Mesendoderm (in vitro differentiated cells): ENCODE data around the gene LNPK.

Source experiments
- DNase-seq: peaks from one replicate; pipeline ENCODE4 v3.0.0; 2013
- H2AK5ac ChIP-seq: 2 replicates; pipeline ENCODE4 v1.6.1; 2013; ENCODE audit warnings: low read length, inconsistent platforms
- H2BK120ac ChIP-seq: 2 replicates; pipeline ENCODE4 v1.6.1; 2013; ENCODE audit warnings: low read depth, mild to moderate bottlenecking, low read length, moderate library complexity, mixed read lengths
- H2BK15ac ChIP-seq: replicated peaks from 2 replicates; pipeline ENCODE4 v1.6.1; 2013; ENCODE audit warnings: low read depth, mild to moderate bottlenecking, moderate library complexity
- H2BK5ac ChIP-seq: 2 replicates; pipeline ENCODE4 v1.6.1; 2013; ENCODE audit warnings: low read length, inconsistent platforms
- H3K18ac ChIP-seq: 2 replicates; pipeline ENCODE4 v1.6.1; 2013; ENCODE audit warnings: mild to moderate bottlenecking, low read length, mixed read lengths
- H3K23ac ChIP-seq: one replicate; pipeline ENCODE4 v1.6.1; 2013; ENCODE audit warnings: low read length
- H3K27ac ChIP-seq: 2 replicates; pipeline ENCODE4 v1.5.1; 2013; ENCODE audit warnings: low read depth, mild to moderate bottlenecking, inconsistent platforms, low read length, moderate library complexity
- H3K27me3 ChIP-seq: 2 replicates; pipeline ENCODE4 v1.6.1; 2013; ENCODE audit warnings: low read length, control low read depth, mild to moderate bottlenecking, inconsistent platforms; ENCODE audit not compliant: insufficient read depth, poor library complexity
- H3K36me3 ChIP-seq: 2 replicates; pipeline ENCODE4 v1.6.1; 2013; ENCODE audit warnings: low read length, inconsistent platforms; ENCODE audit not compliant: control insufficient read depth, insufficient read depth
- H3K4ac ChIP-seq: one replicate; pipeline ENCODE4 v1.6.1; 2013; ENCODE audit warnings: low read depth, mild to moderate bottlenecking, low read length, moderate library complexity
- H3K4me1 ChIP-seq: 2 replicates; pipeline ENCODE4 v1.6.1; 2013; ENCODE audit warnings: low read depth, low read length, inconsistent platforms; ENCODE audit not compliant: control insufficient read depth
- H3K4me2 ChIP-seq: 2 replicates; pipeline ENCODE4 v1.6.1; 2013; ENCODE audit warnings: low read length
- H3K4me3 ChIP-seq: 2 replicates; pipeline ENCODE4 v1.5.1; 2013; ENCODE audit warnings: mild to moderate bottlenecking, low read length
- H3K56ac ChIP-seq: one replicate; pipeline ENCODE4 v1.6.1; 2013; ENCODE audit warnings: low read length
- H3K79me1 ChIP-seq: 2 replicates; pipeline ENCODE4 v1.6.1; 2013; ENCODE audit warnings: low read length, inconsistent platforms
- H3K79me2 ChIP-seq: 2 replicates; pipeline ENCODE4 v1.6.1; 2013; ENCODE audit warnings: mild to moderate bottlenecking, low read length; ENCODE audit not compliant: control insufficient read depth, insufficient read depth
- H3K9ac ChIP-seq: 2 replicates; pipeline ENCODE4 v1.6.1; 2013; ENCODE audit warnings: low read length, inconsistent platforms
- H4K5ac ChIP-seq: one replicate; pipeline ENCODE4 v1.6.1; 2013; ENCODE audit warnings: low read length
- H4K8ac ChIP-seq: one replicate; pipeline ENCODE4 v1.6.1; 2013; ENCODE audit warnings: low read depth, mild to moderate bottlenecking, control low read depth, low read length, moderate library complexity
- WGBS: extraction: QIAGEN DNeasy Blood & Tissue Kit; methylation state at CpG from one replicate; pipeline ENCODE4 v1.1.7; 2013; ENCODE audit warnings: low lambda C conversion rate, missing lambda C conversion rate; ENCODE audit not compliant: insufficient coverage; ENCODE audit errors: extremely low coverage; 5-methylcytosine and 5-hydroxymethylcytosine counted together

LNPK gene

DNA sequence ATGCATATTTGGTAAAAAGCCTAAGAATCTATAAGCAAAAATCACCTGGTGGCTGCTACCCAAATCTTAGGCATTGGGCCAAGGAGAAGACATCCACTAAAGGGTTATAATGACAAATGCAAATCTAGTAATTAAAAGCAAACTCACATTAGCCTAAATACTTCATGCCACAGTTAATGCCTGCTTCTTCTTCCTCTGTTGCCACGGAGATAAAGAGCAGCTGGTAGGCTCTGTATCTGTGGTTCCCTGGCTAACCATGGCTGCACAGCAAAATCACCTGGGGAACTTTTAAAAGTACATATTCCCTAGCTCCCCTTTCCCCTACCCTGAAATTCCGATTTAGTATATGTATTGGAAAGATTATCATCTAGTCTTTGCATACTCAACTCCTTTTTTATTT lies 114.3 kb downstream of the LNPK start:
- Histone ChIP-seq H3K9ac (no peak overlapping the region), H3K36me3 (no peaks in the 10 kb centered on the region), H3K18ac (no peak overlapping the region), H3K27me3 (no peaks in the 10 kb centered on the region), H2BK5ac (no peak overlapping the region), H3K23ac (no peak overlapping the region), H2BK120ac (no peak overlapping the region), H3K79me1 (no peaks in the 10 kb centered on the region), H2BK15ac (no peak overlapping the region), H3K79me2 (no peaks in the 10 kb centered on the region), H3K27ac (no peak overlapping the region), H4K5ac (no peak overlapping the region), H2AK5ac (no peak overlapping the region), H4K8ac (no peak overlapping the region), H3K56ac (no peak overlapping the region), H3K4ac (no peak overlapping the region), H3K4me3 (no peak overlapping the region), H3K4me1 (no peaks in the 10 kb centered on the region), H3K4me2 (no peak overlapping the region)
- no CpG with 5 or more reads among the region's 2 CpGs for WGBS
- no peak for DNase-seq

DNA sequence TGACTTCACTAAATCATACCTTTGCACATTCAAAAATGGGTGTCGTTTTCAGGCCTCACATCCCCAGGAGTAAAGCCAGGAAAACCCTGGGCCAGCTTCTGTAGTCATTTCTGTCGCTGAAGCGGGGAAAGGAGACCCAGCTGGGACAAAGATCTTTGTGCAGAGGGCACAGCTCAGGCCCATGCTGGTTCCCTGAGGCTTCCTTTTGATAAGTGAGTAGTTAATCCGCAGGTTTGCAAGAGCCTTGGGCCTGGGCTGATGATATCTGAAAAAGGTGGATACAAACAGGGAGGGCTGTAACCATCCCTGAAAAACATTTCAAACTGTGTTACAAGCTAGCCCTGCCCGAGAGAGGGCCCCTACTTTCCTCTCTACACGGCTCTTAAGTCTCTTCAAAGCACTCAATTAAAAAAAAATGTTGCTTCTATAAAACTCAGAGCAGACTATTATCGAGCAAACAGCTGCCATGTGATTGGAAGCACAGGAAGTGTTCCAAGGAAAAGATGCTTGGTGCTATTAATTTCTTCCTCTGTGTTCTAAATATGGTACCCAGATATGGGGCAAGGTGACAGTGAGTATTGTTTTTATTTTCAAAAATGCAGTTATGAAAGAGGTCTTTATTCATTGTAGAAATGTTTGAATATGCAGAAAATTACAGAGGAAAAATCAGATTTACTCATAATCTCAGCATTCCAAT lies 117.2 kb downstream of the LNPK start:
- Histone ChIP-seq H4K5ac (no peak overlapping the region), H3K4ac (no peak overlapping the region), H3K9ac (no peak overlapping the region), H3K27ac (no peak overlapping the region), H3K27me3 (no peaks in the 10 kb centered on the region), H3K56ac (no peak overlapping the region), H3K4me3 (no peak overlapping the region), H2BK15ac (no peak overlapping the region), H2BK120ac (no peak overlapping the region), H3K4me2 (no peak overlapping the region), H2AK5ac (no peak overlapping the region), H3K4me1 (no peaks in the 10 kb centered on the region), H3K23ac (no peak overlapping the region), H3K36me3 (no peaks in the 10 kb centered on the region), H3K79me2 (no peaks in the 10 kb centered on the region), H3K18ac (no peak overlapping the region), H3K79me1 (no peaks in the 10 kb centered on the region), H2BK5ac (no peak overlapping the region), H4K8ac (no peak overlapping the region)
- WGBS: no CpG with 5 or more reads among the region's 7 CpGs
- peak; percentile 19 for DNase-seq

DNA sequence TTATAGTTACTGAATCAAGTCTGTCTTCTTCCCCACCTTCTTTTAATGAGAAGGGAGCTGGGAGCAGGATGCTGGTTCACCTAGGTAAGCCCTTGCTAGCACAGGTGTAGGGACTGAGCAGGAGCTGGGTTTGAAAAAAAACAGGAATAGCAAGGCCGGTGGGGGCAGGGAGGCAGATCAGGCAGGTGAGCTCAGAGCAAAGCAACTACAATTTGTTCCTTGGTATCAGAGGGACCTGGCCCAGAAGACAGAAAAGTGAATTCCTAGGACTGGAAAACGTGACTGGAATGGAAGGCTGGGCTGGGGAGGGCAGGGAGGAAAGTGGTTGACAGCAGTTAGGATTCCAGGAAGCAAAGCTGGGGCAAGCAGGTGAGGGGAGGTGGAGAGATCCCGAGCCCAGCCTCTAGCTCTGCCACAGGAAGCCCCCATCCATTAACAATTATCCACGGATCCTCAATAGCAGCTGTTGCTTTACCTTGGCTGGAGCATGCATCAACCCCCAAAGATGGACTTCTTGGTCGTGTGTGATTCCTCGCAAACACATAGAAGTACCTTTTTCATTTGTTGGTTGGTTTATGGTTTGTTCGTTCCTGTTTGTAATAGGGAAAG lies 118.4 kb downstream of the LNPK start:
- no peak overlapping the region for H3K27ac ChIP-seq
- H4K5ac ChIP-seq: no peak overlapping the region
- no peaks in the 10 kb centered on the region for H3K4me1 ChIP-seq
- no CpG with 5 or more reads among the region's 7 CpGs for WGBS
- no peak overlapping the region for H3K4me3 ChIP-seq
- H2BK5ac ChIP-seq: no peak overlapping the region
- no peak overlapping the region for H3K18ac ChIP-seq
- no peak overlapping the region for H3K9ac ChIP-seq
- no peaks in the 10 kb centered on the region for H3K27me3 ChIP-seq
- no peak overlapping the region for H2BK120ac ChIP-seq
- no peaks in the 10 kb centered on the region for H3K79me2 ChIP-seq
- no peak overlapping the region for H3K56ac ChIP-seq
- H3K79me1 ChIP-seq: no peaks in the 10 kb centered on the region
- H2AK5ac ChIP-seq: no peak overlapping the region
- H2BK15ac ChIP-seq: no peak overlapping the region
- no peak overlapping the region for H3K23ac ChIP-seq
- no peak overlapping the region for H4K8ac ChIP-seq
- no peak overlapping the region for H3K4ac ChIP-seq
- H3K36me3 ChIP-seq: no peaks in the 10 kb centered on the region
- no peak overlapping the region for H3K4me2 ChIP-seq
- DNase-seq: peak; percentile 3

DNA sequence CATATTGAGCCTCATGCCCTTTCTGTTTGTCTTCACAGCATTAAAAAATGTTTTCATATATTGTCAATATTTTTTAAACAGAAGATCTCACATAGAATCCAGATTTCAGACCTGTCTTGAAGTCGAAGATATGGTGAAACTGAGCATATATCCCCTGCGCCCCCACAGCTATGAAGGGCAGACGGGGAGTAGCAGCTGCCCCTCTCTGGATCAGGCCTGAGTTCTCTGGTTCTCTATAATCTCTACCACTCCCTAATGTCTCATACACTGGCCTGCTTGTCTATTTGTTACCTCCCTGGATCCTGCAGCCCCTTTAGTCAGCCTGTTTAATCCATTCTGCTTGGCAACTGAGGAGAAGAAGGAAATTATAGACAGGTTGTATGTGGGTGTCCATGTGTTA lies 122.4 kb downstream of the LNPK start:
- Histone ChIP-seq H4K5ac (no peak overlapping the region), H3K56ac (no peak overlapping the region), H4K8ac (no peak overlapping the region), H3K4me3 (no peak overlapping the region), H2BK15ac (no peak overlapping the region), H3K27ac (no peak overlapping the region), H3K23ac (no peak overlapping the region), H3K4ac (no peak overlapping the region), H3K4me1 (no peaks in the 10 kb centered on the region), H2AK5ac (no peak overlapping the region), H3K4me2 (no peak overlapping the region), H3K79me2 (no peaks in the 10 kb centered on the region), H2BK120ac (no peak overlapping the region), H3K79me1 (no peaks in the 10 kb centered on the region), H3K9ac (no peak overlapping the region), H3K18ac (no peak overlapping the region), H3K27me3 (no peaks in the 10 kb centered on the region), H2BK5ac (no peak overlapping the region), H3K36me3 (no peaks in the 10 kb centered on the region)
- WGBS: no CpG with 5 or more reads among the region's 3 CpGs
- no peak for DNase-seq

DNA sequence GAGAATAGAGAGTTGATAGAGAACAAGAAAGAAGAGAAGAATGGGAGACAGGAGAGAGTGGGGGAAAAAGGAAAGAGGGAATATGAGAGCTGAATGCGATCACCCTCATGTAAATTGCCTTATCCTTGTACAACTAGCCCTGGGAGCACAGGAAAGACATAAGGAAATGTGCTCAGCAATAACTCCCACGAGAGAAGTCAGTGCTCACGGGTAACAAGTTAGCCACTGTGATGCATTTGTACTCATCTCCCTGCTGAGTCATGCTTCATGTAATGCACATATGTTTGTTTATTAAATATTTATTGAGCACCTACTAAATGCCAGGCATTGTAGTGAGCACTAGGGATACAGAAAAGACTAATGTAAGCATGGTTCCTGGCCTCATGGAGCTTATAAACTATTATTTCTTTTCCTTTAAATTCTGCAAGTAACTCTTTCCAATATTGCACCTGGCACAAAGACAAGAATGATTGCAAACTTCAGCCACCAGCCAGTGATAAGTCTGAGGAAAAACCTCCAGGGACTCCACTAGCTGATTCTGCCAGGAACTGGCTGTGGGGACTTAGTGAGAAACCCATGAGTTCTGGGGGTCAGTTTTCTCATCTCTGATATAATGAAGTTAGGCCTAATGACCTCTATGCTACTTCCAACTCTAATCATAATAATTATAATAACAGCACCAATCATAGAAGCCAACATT lies 124.1 kb downstream of the LNPK start:
- no peak overlapping the region for H3K4me3 ChIP-seq
- no peak overlapping the region for H4K8ac ChIP-seq
- H3K27me3 ChIP-seq: no peaks in the 10 kb centered on the region
- H3K27ac ChIP-seq: no peak overlapping the region
- no peak overlapping the region for H2BK15ac ChIP-seq
- no peak overlapping the region for H2AK5ac ChIP-seq
- H4K5ac ChIP-seq: no peak overlapping the region
- no peaks in the 10 kb centered on the region for H3K36me3 ChIP-seq
- H3K4me2 ChIP-seq: no peak overlapping the region
- no peak overlapping the region for H3K23ac ChIP-seq
- no peak for DNase-seq
- no peak overlapping the region for H3K18ac ChIP-seq
- no peaks in the 10 kb centered on the region for H3K79me2 ChIP-seq
- H3K4ac ChIP-seq: no peak overlapping the region
- H2BK120ac ChIP-seq: no peak overlapping the region
- no peaks in the 10 kb centered on the region for H3K79me1 ChIP-seq
- WGBS: no CpG with 5 or more reads among the region's 3 CpGs
- H3K9ac ChIP-seq: no peak overlapping the region
- H3K4me1 ChIP-seq: no peaks in the 10 kb centered on the region
- H2BK5ac ChIP-seq: no peak overlapping the region
- H3K56ac ChIP-seq: no peak overlapping the region
